ENCODE data around the gene RPL18. TPM values are rescaled to one million over a fixed set of nuclear protein-coding genes. Genes with fewer than 3 reads are reported as not detected.

RPL18 gene
- total and polyA plus RNA-seq, 2 experiments from 2014 or later, result 1,898 to 2,011 TPM

DNA sequence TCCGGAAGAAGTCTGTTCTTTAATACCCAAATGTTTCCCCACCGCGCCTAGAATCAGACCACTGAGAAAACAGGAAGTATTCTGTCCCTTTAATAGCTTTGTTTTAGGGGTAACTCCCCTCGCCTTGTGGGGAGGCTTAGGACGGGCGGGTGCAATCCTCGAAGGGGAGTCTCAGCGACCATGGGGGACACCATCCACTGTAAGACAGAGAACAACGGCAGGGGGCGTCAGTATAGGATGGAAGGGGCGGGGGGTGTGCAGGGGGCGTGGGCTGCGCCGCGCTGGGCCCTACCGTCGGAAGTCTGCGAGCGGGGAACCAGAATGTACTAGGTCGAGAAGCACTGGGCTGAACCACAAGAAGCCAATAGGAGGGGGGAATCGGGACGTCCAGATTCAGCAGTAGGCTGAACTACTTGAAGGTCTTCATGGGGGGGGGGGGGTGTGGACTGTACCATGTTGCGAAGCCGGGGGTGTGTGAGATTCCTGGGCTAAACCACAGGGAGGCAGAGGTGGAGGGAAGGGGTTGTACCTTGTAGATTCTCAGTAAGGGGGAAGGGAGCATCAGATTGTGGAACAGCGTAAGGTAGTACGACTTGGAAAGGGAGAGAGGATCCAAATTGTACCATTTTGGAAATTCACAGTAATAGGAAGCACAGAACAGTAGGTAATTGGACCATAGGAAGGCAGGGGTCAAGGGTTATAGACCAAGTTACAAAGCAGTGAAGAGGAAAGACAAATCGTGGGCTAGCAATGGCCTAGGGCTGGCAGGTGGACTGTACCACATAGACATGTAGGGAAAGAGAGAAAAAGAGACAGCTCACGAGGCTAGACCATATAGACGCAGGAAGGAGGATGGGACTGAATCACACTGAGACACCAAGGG is 19.2 kb upstream of the RPL18 start:
- Histone ChIP-seq H3K4me2 (peak overlapping the region; percentile 83), H3K36me3 (ENCODE audit: insufficient read depth) (no peaks in the 10 kb centered on the region), H4K20me1 (replicated peaks; ENCODE audit: insufficient read depth) (no peaks in the 10 kb centered on the region), H2AFZ (peak overlapping the region; percentile 77; the same call in 1 of the 2 replicates), H3K79me2 (replicated peaks; ENCODE audit: insufficient read depth) (no peaks in the 10 kb centered on the region), H3K4me1 (ENCODE audit: insufficient read depth) (peaks cover 33% of the 10 kb centered on the region), H3K27ac (ENCODE audit: low read depth) (peak overlapping the region; percentile 98), H3K4me3 (peak overlapping the region; percentile 75), H3K27me3 (ENCODE audit: insufficient read depth) (peaks cover 21% of the 10 kb centered on the region), H3F3A (replicated peaks; ENCODE audit: low read depth) (peaks cover 28% of the 10 kb centered on the region), H3K9me2 (ENCODE audit: insufficient read depth) (no peaks in the 10 kb centered on the region)
- Mint-ChIP-seq H3K27ac (peak overlapping the region; percentile 97), H3K9me3 (no peaks in the 10 kb centered on the region), H3K27me3 (ENCODE audit: insufficient read depth, low read depth, poor library complexity) (peaks cover 21% of the 10 kb centered on the region), H3K4me3 (peak overlapping the region; percentile 81), H3K36me3 (ENCODE audit: low read depth) (peaks cover 32% of the 10 kb centered on the region), H3K4me1 (peaks cover 32% of the 10 kb centered on the region)
- TF ChIP-seq, protein P1, sequence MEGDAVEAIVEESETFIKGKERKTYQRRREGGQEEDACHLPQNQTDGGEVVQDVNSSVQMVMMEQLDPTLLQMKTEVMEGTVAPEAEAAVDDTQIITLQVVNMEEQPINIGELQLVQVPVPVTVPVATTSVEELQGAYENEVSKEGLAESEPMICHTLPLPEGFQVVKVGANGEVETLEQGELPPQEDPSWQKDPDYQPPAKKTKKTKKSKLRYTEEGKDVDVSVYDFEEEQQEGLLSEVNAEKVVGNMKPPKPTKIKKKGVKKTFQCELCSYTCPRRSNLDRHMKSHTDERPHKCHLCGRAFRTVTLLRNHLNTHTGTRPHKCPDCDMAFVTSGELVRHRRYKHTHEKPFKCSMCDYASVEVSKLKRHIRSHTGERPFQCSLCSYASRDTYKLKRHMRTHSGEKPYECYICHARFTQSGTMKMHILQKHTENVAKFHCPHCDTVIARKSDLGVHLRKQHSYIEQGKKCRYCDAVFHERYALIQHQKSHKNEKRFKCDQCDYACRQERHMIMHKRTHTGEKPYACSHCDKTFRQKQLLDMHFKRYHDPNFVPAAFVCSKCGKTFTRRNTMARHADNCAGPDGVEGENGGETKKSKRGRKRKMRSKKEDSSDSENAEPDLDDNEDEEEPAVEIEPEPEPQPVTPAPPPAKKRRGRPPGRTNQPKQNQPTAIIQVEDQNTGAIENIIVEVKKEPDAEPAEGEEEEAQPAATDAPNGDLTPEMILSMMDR (conservative IDR thresholded peaks at IDR 0.05; ENCODE audit: low read depth in 2 of 2), result peak; percentile 22 to 48; a peak in 3 of 4 replicates
- no peak for TF ChIP-seq NANOG (IDR thresholded peaks at IDR 0.05; ENCODE audit: borderline replicate concordance)
- ATAC-seq, result peak; percentile 13
- peak; percentile 96 for DNase-seq (ENCODE audit: low spot score)

DNA sequence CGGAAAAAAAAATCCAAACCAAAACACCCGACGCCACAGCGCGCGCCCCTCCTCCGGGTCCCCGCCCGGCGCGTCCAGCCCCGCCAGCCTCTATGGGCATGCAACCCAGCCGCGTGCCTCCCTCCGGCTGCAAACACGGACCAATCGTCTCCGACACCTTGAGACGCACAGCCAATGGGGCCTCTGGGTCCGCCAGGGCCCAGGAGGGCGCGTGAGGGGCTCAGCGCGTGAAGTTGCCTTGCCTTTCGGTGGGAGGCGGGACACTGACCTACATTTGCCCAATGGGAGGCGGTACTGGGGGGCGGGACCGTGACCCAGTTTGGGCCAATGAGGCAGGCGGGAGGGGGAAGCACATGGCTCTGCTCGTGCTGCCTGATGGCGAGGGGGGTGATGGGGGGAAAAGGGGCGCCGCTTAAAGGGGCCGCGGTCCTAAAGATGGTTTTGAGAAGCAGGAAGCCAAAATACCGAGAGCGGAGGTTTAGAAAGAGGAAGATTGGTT is 18.5 kb upstream of the RPL18 start:
- Histone ChIP-seq H3K36me3 (ENCODE audit: insufficient read depth) (no peaks in the 10 kb centered on the region), H3K4me2 (peak overlapping the region; percentile 96), H3K9me2 (ENCODE audit: insufficient read depth) (no peaks in the 10 kb centered on the region), H3F3A (replicated peaks; ENCODE audit: low read depth) (peaks cover 28% of the 10 kb centered on the region), H3K27me3 (ENCODE audit: insufficient read depth) (peaks cover 21% of the 10 kb centered on the region), H4K20me1 (replicated peaks; ENCODE audit: insufficient read depth) (no peaks in the 10 kb centered on the region), H3K27ac (ENCODE audit: low read depth) (peak overlapping the region; percentile 98), H3K4me3 (peak overlapping the region; percentile 75), H3K79me2 (replicated peaks; ENCODE audit: insufficient read depth) (no peaks in the 10 kb centered on the region), H3K4me1 (ENCODE audit: insufficient read depth) (peaks cover 33% of the 10 kb centered on the region), H2AFZ (peak overlapping the region; percentile 88; the same call in 1 of the 2 replicates)
- ATAC-seq, result peak; percentile 69
- Mint-ChIP-seq H3K36me3 (ENCODE audit: low read depth) (peaks cover 31% of the 10 kb centered on the region), H3K4me1 (peaks cover 34% of the 10 kb centered on the region), H3K27me3 (ENCODE audit: insufficient read depth, low read depth, poor library complexity) (peaks cover 21% of the 10 kb centered on the region), H3K27ac (peak overlapping the region; percentile 97), H3K9me3 (no peaks in the 10 kb centered on the region), H3K4me3 (peak overlapping the region; percentile 81)
- peak; percentile 100 for DNase-seq (ENCODE audit: low spot score)
- TF ChIP-seq, protein P2, sequence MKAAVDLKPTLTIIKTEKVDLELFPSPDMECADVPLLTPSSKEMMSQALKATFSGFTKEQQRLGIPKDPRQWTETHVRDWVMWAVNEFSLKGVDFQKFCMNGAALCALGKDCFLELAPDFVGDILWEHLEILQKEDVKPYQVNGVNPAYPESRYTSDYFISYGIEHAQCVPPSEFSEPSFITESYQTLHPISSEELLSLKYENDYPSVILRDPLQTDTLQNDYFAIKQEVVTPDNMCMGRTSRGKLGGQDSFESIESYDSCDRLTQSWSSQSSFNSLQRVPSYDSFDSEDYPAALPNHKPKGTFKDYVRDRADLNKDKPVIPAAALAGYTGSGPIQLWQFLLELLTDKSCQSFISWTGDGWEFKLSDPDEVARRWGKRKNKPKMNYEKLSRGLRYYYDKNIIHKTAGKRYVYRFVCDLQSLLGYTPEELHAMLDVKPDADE (IDR thresholded peaks at IDR 0.05), result no peak
- TF ChIP-seq EZH2 (IDR thresholded peaks at IDR 0.05; ENCODE audit: low read depth, unreplicated experiment), result no peak
- TF ChIP-seq CREB1 (CRISPR knock-in tag; IDR thresholded peaks at IDR 0.05; ENCODE audit: low read depth), result peak; percentile 64
- TF ChIP-seq, protein P3, sequence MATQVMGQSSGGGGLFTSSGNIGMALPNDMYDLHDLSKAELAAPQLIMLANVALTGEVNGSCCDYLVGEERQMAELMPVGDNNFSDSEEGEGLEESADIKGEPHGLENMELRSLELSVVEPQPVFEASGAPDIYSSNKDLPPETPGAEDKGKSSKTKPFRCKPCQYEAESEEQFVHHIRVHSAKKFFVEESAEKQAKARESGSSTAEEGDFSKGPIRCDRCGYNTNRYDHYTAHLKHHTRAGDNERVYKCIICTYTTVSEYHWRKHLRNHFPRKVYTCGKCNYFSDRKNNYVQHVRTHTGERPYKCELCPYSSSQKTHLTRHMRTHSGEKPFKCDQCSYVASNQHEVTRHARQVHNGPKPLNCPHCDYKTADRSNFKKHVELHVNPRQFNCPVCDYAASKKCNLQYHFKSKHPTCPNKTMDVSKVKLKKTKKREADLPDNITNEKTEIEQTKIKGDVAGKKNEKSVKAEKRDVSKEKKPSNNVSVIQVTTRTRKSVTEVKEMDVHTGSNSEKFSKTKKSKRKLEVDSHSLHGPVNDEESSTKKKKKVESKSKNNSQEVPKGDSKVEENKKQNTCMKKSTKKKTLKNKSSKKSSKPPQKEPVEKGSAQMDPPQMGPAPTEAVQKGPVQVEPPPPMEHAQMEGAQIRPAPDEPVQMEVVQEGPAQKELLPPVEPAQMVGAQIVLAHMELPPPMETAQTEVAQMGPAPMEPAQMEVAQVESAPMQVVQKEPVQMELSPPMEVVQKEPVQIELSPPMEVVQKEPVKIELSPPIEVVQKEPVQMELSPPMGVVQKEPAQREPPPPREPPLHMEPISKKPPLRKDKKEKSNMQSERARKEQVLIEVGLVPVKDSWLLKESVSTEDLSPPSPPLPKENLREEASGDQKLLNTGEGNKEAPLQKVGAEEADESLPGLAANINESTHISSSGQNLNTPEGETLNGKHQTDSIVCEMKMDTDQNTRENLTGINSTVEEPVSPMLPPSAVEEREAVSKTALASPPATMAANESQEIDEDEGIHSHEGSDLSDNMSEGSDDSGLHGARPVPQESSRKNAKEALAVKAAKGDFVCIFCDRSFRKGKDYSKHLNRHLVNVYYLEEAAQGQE (IDR thresholded peaks at IDR 0.05; ENCODE audit: unreplicated experiment), result no peak
